CD4-positive, alpha-beta T cell treated with Interleukin-17A for 1 hour (primary cell): ENCODE measurements around the gene CENPP.

Experiments used
- DNase-seq: peaks from one replicate; pipeline ENCODE4 v3.0.0-alpha.2; 2020

CENPP gene

DNA sequence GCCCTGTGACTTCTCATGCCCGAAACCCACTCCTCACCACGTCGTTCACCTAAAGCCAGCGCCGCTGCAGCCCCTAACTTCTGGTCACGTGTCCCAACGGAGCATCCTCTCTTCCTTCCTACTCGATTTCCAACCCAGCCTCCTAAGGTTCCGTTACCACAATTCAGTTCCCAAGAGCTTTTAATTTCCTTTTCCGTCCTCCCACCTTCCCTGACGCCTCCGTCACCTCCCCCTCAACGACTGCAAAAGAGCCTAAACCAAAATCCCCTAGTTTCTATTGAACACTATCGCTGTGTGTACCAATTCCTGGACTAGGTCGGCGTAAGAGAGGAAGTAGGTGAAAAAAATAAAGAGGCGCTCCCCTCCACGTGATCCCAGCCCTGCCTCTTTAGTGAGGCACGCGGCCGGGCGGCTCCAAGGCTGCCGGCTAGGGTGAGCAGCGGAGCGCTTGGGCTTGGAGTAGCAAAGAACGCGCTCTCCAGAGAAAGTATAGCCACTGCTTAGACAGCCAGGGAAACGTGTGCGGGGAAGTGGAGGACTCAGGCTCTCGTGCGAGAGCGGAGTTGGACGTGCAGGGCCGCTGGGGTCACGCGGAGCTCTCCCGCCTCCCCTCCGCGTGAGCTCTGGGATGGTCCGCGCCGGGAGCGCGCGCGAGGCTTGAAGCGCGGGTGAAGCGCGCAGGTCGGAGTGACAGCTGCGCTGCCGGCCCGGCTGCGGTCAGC is at the start of gene CENPP, which contains the start of gene NOL8:
Gene CENPP (plus strand): TSS at position 685 of the 722 bp plus-strand sequence.
Gene NOL8 (minus strand): TSS at position 82 of the 722 bp plus-strand sequence. CDS start 1,189 bp downstream, outside the sequence.
- DNase-seq, result peak; percentile 89

DNA sequence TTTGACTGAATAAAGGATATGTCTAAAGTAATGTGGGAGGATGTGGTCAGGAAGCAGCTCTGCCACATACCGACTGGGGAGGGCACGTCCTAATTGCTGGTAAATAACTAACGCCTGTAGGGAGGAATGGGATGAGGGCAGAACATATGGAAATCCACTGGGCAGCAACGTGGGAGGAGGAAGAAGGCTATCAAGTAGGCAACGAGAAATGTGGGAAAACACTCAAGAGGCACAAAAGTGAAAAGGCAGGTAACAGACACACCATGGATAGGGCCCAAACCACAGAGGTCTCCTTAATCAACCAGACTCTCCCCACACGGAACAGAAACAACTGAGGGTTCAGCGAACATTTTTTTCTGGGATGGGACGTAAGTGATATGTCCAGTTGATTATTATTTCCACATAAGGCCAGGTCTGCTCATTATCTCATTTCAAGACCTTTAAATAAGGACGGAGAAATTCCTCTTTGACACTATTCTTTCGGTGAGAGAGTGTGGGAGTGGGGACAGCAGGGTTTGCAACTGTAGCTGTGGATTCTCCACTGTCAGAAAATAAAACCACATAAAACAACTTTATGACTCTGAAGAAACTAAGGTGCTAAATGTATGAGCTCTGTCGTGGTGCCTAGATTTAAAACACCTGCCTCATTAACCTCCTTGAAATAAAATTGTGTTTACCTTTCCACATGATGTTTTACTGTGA is 49.3 kb upstream of the CENPP start:
- DNase-seq, result peak; percentile 20

DNA sequence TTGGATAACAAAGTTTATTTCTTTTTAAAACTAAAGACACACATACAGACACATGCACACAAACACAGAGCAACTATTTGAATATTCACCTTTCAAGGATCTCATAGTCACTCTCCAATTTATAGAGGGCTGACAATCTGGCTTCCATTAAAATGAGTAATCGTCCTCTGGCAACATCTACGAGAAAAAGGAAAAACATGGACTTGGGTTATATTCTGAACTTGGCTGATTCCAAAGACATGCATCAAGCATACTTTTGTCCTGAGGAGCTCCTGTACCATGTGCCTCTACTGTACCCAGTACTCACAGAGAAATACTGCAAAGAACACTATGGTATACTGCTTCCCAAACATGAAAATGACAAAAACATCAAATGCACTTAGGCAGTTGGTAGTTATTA is 47.6 kb upstream of the CENPP start:
- no peak for DNase-seq

DNA sequence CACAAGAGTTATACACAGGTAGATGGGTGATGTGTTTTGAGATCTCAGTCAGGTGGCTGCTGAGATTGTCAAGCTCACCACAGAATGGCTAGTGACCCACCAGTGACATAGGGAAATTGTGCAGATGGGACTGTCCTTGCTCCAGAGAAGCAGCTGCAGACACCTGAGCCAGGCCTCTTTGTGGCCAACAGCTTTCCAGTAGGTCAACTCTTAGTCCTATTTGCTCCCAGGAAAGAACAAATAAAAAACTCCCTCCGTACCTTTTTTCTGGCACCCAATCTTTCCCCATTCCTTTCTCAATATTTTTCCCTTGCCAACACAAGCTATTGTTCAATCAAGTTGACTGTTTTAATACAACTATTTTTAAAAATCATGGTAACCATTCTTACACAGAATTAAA is 46.5 kb upstream of the CENPP start:
- DNase-seq, result no peak

DNA sequence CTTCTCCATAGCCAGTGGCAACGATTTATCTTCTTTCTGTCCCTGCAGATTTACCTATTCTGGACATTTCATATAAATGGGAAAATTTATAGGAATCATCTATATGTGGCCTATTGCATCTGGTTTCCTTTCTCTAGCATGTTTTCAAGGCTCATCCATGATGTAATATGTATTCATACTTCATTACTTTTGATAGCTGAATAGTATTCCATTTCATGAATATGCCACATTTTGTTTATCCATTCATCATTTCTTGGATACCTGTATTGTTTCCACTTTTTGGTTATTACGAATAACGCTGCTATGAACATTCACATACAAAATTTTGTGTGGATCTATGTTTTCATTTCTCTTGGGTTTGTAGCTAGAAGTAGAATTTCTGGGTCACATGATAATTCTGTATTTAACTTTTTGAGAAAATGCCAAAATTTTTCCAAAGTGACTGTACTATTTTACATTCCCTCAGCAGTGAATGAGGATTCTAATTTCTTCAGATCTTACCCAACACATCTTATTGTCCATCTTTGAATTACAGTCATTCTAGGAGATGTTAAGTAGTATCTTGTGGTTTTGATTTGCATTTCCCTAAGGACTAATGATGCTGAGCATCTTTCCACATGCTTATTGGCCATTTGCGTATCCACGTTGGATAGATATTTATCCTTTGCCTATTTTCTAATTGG is 35.9 kb upstream of the CENPP start:
- no peak for DNase-seq

DNA sequence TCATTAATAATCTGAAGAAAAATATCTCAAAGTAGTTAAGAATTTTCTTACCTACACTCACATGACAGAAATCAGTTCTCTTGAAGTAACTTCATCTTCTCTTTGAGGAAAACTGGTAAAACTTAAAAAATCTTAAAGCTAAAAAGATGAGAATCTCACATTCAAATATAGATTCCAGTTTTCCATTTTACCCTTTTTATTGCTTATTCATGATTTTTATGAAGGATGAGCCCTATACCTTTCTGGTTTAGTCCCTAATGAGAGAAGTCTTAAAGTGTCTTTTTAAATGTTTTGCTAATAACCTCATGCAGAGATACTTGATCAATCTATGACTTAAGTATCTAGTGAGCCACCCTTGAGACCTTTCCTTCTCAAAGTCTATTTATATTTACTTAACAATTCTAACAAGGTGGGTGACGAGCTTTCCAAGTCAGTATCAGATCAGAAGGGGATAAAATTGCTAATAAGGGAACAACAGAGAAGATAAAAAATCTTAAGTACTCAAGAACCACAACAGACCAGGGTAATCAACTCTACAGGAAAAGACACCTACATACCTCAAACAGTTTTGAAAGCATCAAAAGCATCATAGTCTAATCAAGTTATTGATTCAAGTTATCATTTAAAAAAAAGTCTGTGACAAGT is 34.8 kb upstream of the CENPP start:
- DNase-seq, result no peak

DNA sequence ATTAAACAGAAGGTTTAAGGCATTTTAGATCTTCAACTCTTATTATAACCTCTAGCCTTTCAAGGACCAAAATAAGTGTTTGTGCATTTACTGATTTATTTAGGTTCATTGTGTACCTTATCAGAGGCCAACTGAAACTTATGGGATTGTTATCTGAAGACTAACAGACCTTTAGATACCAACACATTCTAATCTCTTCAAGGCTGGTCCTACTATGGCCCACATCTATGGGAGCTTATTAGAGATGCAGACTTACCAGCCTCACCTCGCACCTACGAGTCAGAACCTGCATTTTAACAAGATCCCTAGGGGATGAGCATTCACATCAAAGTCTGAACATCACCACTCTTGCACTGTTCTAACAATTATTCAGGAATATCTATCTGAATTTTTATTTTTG is 34.2 kb upstream of the CENPP start:
- no peak for DNase-seq

DNA sequence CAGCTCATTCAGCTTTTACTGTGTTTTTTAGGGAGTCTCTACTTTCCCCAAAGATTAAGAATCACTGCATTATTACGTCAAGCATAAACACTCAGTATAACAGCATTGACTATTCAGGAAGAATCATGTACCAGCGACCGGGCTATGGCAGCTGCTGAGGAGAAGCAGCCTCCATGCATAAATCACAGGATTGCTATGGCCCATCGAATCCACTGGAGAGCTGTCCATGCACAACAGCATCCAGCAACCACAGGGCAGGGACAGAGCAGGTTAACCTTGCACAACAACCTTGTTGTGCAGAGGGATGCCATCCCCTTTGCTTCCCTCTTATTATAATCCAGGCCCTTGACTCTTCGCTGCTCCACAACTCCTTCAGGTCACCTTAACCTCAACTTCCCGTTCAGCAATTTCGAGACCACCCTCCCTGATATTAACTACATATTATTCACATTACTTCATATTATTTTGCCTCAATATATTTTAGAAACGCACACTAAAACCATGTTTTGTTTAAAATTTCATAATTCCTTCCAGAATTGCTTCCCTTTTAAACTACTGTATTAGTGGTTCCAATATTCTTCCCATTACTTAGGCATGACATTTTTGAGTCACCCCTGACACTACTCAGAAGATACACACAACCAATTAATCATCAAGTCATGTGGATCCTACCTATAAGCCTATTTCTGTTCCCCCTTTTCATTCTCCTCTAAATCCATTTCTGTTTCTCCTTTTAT is 33.2 kb upstream of the CENPP start:
- DNase-seq, result no peak

DNA sequence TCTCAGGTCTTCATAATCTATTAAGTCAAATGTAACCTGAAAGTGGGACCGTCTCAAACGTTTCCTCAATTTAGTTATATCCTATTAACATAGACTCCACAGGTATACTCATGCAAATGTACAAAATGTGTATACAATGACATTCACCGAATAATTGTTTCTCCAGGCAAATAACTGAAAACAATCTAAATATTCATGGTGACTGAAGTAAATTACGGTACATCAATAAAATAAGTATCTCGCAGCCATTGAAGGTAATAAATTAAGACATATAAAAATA is 32.7 kb upstream of the CENPP start:
- no peak for DNase-seq

DNA sequence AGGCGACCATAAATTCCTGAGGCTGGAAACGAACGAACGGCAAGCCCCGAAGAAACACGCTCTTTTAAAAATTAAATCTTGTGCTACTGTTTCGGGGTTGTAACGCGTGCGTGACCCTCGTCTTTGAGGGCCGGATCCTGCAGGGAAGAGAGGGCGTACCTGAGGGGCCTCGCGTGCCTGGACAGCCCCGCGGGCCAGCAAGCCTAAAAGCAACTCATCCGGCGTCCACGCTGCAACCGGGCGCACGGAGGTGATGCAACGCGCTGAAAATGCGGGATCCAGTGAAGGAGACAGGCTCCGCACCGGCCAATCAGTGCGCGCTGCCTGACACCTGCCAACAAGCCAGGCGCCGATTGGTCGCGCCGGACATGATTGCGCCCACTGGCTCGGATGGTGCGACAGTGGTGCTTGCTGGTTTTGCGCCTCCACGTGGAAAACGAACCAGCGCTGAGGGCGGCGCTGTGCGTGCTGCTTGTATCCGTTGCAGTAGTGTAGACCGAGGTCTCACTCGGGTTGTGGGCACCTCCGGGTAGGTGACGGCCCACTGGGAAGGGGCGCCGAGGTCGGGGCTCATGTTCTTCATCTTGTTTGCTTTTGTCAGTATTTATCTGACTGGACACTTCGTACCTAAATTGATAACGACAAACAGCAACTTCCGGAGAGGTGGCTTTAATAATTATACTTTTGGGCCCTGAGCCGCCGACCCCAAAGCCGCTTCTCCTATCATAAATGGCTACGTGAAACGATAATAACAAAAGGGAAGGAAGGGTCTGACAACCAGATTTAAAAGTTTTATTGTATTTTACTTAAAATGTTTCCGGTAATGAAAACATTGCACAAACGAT is 32.1 kb upstream of the CENPP start, which contains the start of gene IARS1:
Gene IARS1 (minus strand): TSS at position 246 of the 845 bp plus-strand sequence. CDS start 4,278 bp downstream, outside the sequence.
- DNase-seq, result peak; percentile 99

DNA sequence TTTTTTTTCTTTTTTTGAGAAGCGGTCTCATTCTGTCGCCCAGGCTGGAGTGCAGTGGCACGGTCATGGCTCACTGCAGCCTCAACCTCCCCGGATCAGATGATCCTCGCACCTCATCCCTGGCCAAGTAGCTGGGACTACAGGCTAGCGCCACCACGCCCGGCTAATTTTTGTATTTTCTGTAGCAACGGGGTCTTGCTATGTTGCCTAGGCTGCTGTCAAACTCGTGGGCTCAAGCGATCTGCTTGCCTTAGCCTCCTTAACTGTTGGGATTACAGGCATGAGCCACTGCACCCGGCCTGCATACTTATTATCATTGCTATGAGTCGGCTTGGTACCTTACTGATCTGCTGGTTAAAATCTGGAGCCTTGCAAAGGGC is 31.5 kb upstream of the CENPP start:
- peak; percentile 15 for DNase-seq

DNA sequence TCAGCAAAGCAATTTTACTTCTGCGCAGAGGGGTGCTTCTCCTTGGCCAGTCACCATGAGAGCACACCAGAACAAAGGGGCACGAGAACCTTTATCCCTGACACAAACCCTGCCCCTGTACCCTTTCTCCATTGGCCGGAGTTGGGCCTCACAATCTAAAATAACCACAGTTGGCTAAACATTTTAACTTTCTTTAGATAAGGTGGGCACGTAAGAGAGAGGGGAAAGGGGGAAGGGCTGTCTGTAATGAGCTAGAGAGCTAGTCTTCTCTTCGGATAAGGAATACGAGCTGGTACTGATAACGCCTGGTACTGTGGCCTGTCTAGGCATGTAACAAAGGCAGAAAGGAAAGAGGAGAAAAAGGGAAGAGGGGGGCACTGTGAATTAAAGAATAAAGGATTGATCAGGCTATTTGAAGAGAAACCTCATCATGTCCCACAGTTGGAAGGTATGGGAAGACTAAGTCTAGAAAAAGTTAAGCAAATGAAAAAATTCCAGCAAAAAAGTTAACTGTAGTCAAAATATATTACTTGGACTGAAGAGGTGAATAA is 30.4 kb upstream of the CENPP start:
- DNase-seq, result no peak

DNA sequence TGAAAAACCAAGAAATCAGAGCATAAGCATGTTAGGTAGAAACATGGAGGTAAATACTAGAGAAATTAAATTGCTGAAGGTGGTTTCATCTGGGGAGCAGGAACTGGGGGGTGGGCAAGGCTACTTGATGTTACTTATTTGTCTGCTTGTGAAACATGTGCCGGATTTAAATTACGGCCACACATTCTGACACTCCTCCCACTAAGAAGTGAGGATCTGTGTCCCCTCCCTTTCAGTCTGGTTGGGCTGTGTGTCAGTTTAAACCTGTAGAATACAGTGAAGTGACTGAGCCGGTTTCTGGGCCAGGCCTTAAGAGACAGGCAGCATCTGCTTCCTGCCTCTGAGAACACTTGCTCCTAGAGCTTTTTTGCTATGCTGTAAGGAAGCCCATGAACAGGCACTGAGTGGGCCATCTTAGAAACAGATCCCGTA is 29.9 kb upstream of the CENPP start:
- no peak for DNase-seq

DNA sequence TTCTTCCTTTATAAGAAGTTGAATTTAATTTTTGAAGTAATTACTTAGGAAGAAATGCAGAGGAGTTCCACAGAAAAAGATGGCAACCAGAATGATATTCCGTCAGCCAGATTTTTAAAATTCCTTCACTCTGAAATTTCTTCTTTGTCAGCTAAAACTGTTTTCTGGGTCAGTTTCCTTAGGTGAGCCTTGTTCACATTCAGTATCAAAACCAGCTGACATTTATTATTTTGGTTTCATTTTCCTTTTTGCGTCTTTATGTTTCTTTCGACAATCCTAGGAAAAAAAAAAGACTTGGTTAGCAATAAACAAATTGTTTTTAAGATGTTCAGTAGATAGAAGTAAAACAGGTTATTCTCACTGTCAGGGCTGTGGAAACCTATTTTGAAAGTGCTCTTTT is 28.1 kb upstream of the CENPP start:
- DNase-seq, result peak; percentile 33

DNA sequence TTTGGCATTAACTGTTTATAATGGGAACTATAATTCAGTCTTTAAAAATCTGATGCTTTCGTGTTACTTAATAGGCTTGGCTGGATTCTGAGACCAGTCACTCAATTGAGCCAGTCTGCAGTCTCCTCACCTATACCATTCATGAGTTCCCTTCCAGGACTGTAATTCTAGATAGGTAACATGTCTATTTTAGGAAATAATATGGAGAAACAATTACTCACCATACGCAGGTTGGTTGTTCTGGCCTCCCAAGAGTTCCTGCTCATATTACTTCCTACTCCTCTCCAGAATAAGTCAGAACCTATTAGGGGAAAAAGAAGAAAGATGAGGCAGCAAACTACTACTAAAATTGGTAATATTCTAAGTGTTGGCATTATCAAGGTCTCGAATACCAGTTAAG is 27.7 kb upstream of the CENPP start:
- no peak for DNase-seq

DNA sequence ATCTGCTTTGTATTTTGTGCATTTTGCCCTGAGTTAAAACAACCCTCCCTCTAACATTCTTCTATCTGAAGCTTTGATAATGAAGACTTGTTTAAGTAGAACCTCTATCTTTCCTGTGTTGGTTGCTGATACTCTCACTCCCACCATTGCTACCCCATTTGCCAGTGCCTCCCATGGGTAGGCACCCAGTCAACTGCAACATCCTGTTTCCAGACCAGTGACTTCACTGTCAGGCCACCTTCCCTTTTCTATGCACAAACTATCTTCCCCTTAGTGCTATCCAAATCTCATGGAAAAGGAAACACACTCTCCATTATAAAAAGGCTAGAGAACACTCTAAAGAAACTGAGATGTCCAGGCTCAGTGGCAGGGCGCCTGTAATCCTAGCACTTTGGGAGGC is 26.6 kb upstream of the CENPP start:
- no peak for DNase-seq

DNA sequence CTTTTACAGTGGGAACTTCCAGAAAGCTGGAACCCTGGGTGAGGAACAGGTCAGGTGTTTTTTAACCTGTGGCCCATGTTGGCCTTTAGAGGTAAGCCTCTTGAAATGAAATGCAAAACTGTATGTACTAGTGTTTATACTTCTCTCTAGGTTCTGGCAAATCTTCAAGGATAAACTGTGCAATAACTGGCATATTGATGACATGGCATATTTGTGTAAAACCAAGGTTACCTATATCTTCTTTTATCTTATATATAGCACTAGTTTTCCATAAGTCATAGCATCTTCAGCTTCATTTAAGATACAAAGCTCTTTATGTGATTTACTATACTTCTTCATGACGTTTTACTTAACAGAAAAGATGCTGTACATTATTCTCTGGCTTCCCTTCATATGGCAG is 24.8 kb upstream of the CENPP start:
- no peak for DNase-seq

DNA sequence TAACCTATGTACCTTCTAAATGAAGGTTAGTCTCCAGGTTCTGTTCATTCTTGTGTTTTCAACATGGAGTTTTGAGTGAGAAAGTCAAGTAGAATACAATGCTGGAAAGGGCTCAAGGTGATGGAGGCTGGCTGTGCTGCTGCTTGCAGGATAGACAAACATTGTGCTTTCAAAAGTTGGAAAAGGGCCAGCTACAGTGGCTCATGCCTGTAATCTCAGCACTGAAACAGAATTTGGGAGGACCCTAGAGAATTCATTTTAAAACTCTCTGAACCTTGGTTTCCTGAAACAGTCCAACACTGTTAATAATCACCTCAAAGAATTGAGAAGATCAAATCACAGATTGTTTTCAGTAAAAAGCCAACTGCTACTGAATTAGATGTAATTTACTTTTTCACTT is 16.9 kb upstream of the CENPP start:
- DNase-seq, result no peak

DNA sequence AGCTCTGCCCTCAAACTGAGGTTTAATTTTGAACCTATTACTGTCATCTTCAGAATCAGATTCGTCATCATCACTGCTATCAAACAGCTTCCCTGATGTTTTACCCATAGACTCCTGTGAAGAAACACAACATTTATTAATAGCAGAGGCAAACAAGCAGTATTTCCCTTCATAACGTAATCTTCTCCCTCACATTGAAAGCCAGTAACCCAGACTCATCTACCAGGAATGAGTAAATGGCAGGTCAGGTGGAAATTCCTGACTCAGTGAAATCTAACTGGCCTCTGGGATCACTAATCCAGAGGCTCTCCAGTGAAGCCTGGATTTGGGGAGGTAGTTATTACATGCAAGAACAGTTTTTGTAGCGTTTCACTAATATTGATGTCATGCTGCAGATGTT is 15.2 kb upstream of the CENPP start:
- DNase-seq, result no peak

DNA sequence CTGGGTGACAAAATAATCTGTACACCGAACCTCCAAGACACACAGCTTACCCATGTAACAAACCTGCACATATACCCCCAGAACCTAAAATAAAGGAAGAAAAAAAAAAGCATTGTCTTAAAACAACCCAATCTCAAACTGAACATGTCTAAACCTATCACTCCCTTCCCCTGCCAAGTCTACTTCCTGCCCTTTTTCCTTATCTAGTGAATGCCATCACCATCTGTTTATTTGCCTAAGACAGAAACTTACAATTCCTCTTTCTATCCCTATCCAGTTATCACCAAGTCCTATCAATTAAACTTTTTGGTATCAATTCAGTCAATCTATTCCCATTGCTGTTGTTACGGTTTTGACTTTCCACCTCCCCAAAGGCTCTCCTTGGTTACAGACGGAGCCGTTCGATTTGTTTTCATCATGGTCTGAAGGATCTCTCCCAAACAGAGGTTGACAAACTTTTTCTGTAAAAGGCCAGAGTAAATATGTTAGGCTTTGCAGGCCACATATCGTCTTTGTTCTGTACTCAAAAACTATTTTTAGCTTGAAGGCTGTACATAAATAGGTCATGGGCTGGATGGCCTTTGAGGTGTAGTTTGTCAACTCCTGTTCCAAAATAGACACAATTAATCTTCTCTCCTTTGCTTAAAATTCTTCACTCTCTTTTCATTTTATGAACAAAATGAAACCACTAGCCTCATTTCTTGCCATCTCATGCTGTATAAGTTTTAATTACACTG is 12.7 kb upstream of the CENPP start:
- no peak for DNase-seq

DNA sequence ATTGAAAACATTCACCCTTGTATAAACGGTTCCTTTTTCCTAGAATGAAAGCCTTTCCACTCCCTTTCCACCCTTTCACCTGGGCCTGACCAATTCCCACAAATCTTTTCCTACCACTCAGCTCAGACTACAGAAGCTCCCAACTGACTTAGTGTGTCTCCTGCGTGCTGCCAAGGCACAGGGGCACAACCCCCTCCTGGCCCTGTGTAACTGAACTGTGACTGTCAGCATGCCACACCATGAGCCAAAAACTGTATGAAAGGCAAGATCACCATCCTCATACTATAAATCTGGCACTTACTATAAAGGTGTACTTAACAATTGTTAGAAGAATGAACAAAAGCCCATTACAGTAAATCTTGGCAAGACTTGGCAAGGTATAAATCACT is 12.1 kb upstream of the CENPP start:
- DNase-seq, result no peak
